A549 (cell line): ENCODE measurements around the gene GLIPR2.

Experiments
- CTCF ChIP-seq: fragments of >200 bp; sonication (Bioruptor Twin); formaldehyde crosslinking; IDR thresholded peaks from 3 replicates; pipeline ENCODE4 v1.5.1; 2016
- MAX ChIP-seq: IDR thresholded peaks from 2 replicates; pipeline ENCODE4 v1.6.1; 2012
- RCOR1 ChIP-seq: fragments of 150-350 bp; IDR thresholded peaks from 2 replicates; pipeline ENCODE4 v1.6.1; 2014; ENCODE audit warnings: antibody characterized with exemption, low read length, low read depth

- TF ChIP-seq RCOR1: no peak
- TF ChIP-seq MAX: no peak
- no peak for TF ChIP-seq CTCF
Measured at GRCh38 chr9:36125062-36125855, 11.3 kb upstream of the GLIPR2 start.
